Measurements from ENCODE around the gene GOLGA6L10.

DNA sequence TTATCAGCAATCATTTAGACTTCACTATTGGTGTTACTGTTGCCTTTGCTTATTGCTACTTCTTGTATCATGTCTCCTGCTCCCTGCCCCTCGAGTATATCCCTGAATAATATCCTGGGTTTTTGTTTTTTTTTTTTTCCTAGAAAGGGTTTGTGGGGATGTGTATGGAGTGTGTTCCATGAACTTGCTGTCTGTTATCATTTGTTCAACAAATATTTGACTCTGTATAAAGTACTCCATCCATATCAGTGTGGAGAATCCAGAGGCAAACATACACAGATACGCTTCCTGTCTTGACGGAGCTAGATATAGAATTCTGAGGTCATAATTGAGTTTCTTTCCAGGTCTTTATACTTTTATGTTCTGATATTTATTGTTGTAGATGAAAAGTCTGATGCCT is 48.5 kb upstream of the GOLGA6L10 start:
- TF ChIP-seq REST (IDR thresholded peaks at IDR 0.05), result no peak
- TF ChIP-seq CTCF (IDR thresholded peaks at IDR 0.05; ENCODE audit: low read depth, low read length, missing input control), result no peak
- no peak for TF ChIP-seq JUND (IDR thresholded peaks at IDR 0.05)
- TF ChIP-seq SP1 (IDR thresholded peaks at IDR 0.05), result no peak
- no peak for TF ChIP-seq ATF3 (IDR thresholded peaks at IDR 0.05)
- TF ChIP-seq YY1 (IDR thresholded peaks at IDR 0.05), result no peak
- TF ChIP-seq MAX (IDR thresholded peaks at IDR 0.05), result no peak
